HT1080 (cell line): Measurements from ENCODE around the gene PPP1R14D. TPM values are rescaled to one million over a fixed set of nuclear protein-coding genes. Genes with fewer than 3 reads are reported as not detected.
A peak's percentile ranks its signal among the peaks of the same experiment; 100 is the strongest.

Experiments
- DNase-seq: peaks from one replicate; pipeline ENCODE4 v3.0.0-alpha.2; 2015; ENCODE audit warnings: low read depth
- total RNA-seq: library from RNA; depleted of rRNA; stranded (reverse); fragments of >200 nt; shearing (Covaris generic); gene quantifications from 2 replicates; pipeline ENCODE4 v1.2.3, GENCODE V29; 2014

PPP1R14D gene
- total RNA-seq, 1 experiment from 2014 or later: not detected

DNA sequence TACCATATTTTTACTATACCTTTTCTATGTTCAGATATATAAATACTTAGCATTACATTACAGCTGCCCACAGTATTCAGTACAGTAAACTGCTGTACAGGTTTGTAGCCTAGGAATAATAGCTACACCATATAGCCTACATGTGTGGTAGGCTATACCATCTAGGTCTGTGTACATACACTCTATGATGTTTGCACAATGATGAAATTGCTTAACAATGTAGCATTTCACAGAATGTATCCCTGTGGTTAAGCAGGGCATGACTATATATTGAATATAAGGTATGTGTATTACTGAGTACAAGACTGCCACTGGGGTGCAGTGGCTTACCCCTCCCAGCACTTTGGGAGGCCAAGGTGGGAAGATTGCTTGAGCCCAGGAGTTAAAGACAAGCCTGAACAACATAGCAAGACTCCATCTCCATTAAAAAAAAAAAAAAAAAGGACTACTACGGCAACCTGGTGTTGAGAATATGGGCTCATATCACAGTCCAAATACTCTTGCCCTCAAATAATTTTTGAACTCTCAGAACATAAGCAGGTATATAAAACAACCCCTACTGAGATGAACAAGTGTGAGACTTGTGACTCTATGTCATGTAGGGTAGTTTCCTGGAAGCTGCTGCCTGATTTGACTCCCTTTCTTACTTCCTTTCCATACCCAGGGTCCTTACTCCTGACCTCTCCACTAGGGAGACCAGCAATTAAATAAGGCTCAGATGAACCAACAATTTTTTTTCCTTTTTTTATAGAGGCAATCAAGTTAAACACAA, 4.8 kb downstream of the PPP1R14D start:
- no peak for DNase-seq

DNA sequence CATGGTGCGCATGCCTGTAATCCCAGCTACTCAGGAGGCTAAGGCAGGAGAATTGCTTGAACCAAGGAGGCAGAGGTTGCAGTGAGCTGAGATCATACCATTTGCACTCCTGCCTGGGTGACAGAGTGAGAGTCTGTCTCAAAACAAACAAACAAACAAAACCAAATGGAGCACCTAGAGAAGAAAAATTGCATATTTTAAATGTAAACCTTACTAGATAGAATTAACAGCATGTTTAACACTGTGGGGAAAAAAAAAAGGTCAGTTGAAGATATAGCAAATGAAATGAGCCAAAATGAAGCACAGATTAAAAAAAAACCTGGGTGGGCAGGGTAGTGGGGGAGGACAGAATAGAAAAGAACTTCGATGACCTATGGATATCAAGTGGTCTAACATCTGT, 7.3 kb downstream of the PPP1R14D start:
- no peak for DNase-seq

DNA sequence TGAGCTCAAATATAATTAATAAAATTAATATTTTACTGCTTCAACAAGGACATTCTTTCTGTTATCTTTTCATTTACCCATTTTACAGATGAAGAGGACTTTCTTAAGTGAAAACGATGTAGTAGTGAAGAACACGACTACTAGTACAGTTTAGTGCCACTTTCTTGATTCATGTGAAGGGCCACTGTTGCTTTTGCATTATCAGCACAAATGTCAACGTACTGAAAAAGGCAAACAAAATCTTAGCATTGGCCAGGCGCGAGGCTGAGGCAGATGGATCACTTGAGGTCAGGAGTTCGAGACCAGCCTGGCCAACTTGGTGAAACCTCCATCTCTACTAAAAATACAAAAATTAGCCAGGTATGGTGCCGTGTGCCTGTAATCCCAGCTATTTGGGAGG, 9.5 kb downstream of the PPP1R14D start:
- no peak for DNase-seq

DNA sequence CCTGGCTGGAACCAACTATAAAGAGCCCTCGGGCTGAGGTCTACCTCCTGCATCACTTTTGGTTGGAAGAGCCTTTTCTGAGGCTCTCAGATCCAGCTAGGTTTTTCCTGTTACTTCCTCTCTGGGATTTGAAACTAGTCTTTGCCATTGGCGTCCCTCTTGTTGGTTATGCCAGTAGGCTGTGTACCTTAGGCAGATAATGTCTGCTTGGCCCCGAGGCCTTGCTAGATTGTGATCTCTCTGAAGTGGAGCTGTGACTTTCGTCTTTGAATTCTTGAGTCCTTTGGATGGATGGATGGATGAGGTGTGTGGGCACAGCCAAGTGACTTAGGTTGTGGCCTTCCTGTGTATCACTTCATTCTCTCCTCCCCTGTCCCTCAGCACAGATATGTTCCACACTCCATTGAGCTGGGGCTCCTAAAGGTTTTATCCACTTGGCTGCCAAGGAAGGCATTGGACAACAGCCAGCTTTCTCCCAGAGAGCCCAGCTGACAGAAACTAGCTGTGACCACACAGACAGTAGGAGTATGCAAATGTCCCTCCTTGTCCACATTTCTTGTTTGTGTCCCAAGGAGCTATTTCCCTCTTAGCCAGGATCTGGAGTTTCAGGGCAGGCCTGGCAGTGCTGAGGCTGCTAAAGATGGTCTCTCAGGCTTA, 13.3 kb downstream of the PPP1R14D start:
- DNase-seq: no peak

DNA sequence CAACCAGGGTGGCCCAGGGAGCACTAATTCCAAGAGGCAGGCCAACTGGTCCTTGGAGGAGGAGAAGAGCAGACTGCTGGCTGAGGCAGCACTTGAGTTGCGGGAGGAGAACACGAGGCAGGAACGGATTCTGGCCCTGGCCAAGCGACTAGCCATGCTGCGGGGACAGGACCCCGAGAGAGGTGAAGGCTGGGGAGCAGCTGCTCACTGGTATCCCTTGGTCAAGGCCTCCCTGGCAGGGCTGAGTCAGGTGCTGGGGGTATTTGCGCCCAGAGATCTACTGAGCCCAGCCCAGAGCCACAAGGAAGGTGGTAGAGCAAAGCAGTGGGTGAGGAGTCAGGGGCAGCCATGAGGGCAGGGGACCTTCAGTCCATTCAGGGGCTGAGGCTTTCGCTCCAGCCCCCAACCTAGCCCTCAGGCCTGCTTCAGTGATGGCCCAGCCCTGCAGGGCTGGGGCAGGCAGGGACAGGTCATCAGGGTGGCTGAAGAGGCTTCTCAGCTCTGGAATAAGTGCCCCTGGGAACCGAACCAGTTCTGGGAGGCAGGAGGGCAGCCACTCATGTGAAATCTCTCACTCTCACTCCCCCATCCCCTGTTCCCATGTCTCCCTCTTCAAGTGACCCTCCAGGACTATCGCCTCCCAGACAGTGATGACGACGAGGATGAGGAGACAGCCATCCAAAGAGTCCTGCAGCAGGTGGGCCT, 15.6 kb downstream of the PPP1R14D start:
- no peak for DNase-seq

DNA sequence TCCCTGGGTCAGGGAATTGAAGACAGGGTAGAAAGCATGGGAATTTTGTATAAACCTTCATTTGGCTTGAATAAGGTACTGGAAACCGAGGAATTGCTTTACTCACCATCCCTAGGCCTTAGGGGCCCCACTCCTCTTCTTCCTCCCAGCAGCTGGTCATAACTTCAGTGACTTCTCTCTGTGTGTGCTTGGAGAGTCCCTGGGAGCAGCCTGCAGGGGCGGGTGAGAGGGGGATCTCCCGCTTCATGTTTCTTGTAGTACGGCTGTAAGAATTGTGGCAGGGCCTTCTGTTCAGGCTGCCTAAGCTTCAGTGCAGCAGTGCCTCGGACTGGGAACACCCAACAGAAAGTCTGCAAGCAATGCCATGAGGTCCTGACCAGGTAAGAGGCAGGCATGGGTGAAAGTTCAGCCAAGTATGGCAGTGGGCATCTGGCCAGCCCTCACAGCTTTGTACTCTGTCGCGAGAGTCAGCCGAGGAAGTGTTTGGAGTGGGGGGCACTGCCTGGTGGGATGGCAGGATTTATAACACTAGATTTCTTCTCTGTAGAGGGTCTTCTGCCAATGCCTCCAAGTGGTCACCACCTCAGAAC, 19.6 kb downstream of the PPP1R14D start:
- no peak for DNase-seq

DNA sequence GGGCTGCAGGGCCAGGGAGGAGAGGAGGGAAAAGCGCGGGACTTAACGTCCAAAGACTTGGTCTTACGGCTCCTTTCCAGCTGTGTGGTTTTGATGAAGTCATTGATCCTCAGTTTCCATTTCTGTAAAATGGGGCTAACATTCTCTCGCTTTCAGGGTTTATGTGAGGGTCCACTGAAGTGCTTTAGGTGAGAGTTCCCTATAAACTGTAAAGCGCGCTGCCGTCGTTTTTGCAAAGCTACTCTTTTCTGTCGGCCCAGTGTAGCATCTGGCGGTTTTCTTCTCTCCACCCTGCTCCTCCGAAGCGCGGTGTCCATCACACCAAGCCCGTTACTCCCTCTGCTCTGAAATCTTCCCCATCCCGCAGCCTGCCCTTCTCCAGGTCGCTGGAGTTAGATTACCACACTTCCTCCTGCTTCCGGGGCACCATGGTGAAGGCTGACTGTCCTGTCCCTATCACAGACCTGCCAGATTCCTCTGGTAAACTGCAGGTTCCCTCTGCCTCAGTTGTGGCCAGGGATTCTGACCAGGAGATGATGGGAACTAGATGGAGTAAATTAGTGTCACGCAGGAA, 20.5 kb downstream of the PPP1R14D start:
- no peak for DNase-seq

DNA sequence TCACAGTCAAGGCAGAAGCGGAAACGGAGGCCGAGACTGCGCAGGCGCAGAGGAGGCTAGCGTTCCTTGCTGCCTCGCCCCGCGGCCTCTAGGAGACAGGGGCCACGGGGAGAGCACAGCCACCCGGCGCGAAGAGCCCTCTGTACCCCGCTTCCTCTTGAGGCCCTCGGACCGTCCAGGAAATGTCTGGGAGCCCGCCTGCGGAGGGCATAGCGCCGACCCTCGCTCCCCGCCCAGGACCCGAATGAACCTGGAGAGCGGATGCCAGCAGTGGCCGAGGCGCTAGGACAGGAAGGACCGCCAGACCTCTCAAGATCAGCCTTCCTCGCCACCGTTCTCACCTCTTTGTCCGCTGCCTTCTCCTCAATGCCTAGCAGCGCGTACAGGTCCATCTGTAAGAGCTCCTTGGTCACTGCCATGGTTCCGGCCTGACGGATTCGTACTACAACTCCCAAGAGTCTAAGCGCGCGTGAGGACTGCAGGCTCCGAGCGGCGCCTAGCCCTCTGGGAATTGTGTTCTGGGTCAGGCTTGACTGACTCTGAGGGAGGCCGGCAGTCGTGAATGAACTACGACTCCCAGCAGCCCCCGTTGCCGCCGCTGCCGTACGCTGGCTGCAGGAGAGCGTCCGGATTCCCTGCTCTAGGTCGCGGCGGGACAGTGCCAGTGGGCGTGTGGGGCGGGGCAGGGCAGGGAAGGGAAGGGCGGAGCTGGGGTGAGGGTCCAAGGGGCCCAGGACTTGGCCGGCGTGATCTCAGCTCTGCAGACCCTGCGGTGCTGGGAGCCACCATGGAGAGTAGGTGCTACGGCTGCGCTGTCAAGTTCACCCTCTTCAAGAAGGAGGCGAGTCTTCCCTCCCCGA, 21.2 kb downstream of the PPP1R14D start, which contains the start of the genes DNAJC17 and ZFYVE19:
Gene DNAJC17 (minus strand): TSS at position 446 of the 860 bp plus-strand sequence. CDS start 27 bp downstream, at position 419.
Gene ZFYVE19 (plus strand): TSS at position 62 of the 860 bp plus-strand sequence. CDS start 501 bp downstream, at position 563.
- DNase-seq: peak; percentile 98

DNA sequence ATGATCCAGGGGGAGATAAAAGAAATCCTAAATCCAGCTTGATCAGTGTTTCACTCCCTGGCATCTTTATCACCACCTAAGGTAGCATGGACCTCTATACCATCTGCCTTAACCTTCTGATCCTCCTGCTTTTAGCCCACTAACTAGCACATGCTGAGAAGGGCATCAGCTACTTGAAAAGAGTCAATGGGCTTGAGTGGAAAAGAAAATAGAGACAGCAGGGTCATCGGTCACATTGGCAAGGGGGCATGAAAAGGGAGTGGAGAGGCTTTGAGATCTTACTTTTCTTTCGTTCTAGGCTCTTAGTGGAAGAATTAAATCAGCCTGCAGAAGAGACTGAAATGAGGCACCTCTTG, 21.9 kb downstream of the PPP1R14D start:
- DNase-seq: no peak

DNA sequence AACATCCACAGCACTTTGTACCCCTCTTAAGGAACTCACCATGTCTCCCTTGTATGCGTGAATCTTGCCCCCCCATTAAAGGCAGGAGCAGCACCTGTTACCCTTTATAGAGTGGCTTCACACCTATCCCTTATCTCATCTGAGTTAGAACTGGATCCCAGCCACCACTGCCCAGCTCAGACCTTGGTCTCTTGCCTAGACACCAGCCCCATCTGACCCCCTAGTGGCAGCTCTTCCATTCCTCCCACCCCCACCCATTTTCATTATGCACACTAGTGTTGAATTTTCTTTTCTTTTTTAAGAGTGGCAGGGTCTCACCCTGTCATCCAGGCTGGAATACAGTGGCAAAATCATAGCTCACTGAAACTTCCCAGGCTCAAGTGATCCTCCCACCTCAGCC, 24.8 kb downstream of the PPP1R14D start:
- no peak for DNase-seq

DNA sequence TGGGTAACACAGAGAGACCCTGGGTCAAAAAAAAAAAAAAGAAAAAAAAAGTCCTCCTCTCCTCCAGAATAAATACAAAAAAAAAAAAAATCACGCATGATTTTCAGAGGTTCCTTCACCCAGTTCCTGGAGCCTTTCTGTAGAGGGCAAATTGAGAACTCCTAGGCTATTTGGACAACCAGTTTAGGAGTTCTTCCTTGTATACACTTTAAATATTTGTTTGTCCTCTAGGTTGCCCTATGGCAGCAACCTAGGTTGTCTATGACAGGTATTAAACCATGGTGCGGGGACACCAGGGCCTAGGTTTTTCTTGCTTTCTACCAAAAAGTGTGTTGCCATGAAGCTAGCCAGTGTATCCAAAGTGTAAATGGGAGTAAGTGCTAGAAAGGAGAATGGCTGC, 25.4 kb downstream of the PPP1R14D start:
- DNase-seq: no peak

DNA sequence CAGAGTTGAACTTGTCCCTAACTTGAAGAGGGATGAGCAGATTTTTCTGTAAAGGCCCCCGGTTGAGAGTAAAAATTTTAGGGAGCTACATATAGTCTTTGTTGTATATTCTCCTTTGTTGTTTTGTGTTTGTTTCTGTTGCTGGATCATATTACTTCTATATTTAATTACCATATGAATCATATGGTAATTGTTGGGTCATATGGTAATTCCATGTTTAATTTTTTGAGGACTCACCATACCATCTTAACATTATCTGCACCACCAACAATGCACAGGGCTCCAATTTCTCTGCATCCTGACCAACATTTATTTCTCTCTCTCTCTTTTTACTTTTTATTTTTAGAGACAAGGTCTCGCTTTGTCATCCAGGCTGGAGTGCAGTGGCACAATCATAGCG, 29.0 kb downstream of the PPP1R14D start:
- DNase-seq: no peak

DNA sequence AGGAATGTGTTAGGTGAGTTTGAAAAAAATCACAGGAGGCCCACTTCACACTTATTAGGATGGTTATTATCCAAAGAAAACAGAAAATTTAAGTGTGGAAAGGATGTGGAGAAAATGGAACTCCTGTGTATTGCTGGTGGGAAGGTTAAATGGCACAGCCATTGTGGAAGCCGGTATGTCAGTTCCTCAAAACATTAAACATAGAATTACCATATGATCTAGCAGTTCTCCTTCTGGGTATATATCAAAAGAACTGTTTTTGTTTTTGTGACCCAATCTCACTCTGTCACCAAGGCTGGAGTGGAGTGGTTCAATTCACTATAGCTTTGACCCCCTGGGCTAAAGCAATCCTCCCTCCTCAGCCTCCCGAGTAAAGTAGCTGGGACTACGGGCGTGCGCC, 32.0 kb downstream of the PPP1R14D start:
- no peak for DNase-seq

DNA sequence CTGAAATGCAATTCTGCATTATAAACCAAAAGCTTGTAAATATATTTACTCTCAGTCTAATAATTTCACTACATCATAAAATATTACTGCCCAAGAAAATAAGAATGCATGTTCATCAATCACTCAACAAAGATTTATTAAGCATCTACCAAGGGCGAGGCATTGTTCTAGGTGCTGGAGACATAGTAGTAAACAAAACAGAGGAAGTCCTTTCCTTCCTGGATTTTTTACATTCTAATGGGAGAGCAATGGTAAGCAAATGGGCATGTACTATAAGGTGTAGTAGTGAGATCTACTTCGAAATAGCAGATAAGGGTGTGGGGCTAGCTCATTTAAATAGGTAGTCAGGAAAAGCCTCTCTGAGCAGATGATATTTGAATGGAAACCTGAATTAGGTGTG, 32.5 kb downstream of the PPP1R14D start:
- no peak for DNase-seq

DNA sequence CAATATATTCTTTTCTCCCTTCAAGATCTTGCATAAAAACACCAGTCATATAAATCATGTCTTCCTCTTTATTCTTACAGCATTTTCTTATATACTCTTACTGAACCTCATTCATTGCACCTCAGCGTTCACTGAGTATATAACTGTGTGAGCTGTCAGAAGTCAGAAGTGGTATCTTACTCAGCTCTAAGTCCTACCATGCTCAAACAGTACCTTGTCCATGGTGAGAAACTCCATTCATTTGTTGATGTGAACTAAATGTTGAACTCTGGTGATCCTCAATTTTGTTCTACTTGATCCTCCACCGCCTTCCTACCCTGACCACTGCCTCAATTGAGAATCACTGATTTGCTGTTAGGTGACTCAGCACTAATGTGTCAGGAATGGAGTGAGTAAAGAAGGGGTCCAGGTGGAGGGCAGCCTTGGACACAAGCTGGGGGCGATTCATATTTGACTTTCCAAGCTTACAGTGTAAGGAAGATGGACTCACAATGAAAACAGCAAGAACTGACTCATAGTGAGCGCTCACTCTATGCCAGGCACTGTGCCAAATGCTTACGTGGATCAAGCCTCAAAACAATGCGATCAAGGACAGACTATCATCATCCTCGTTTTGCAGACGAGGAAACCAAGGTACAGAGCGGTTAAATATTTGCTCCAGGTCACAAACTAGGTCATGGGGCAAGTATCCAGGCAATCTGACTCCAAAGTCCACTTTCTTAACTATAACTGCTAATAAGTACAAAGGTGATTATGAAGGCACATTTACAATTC, 35.1 kb downstream of the PPP1R14D start:
- DNase-seq: peak; percentile 96

DNA sequence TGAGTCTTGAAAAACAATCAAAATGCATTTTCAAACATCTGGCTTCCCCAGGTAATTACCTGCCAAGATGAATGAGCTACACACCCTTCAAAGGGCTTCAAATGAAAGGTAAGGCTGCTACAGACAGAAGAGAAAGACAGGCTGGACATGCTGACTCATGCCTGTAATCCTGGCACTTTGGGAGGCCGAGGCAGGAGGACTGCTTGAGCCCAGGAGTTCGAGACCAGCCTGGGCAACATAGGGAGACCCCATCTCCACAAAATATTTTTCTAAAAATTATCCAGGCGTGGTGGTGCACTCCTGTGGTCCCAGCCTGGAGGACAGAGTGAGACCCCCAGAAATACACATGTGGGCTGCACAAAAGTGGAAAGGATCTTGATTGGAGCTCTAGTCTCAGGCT, 36.1 kb downstream of the PPP1R14D start:
- no peak for DNase-seq

DNA sequence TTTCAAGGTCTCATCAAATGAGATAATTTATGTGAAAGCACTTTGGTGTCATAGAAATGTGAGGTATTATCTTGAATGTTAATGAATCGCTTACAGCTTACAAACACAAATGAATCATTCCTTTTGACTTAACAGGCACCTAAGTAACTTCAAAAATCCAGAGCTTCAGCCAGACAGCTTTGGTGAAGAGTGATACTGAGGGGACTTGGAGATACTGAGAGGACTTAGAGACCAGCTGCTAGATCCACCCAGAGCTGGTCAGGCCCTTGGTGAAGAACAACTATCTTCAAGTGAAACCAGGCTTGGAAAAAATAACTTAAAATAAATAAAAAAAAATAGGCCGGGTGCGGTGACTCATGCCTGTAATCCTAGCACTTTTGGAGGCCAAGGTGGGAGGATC, 37.8 kb downstream of the PPP1R14D start:
- DNase-seq: peak; percentile 23

DNA sequence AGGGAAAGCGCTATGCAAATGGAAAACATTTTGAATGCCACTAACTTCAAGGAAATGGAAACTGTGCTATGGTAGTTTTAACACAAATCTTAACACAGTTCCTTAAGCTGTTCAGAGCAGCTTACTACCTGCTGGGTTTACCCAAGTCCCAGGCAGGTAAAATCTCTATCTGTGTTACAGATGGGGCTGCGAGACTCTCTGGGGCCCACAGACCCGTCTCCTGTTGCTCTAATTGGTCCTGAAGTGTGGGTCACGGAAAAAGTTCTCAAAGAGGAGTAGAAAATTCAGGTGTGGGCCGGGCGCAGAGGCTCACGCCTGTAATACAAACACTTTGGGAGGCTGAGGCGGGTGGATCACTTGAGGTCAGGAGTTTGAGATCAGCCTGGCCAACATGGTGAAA, 38.5 kb downstream of the PPP1R14D start:
- DNase-seq: no peak

DNA sequence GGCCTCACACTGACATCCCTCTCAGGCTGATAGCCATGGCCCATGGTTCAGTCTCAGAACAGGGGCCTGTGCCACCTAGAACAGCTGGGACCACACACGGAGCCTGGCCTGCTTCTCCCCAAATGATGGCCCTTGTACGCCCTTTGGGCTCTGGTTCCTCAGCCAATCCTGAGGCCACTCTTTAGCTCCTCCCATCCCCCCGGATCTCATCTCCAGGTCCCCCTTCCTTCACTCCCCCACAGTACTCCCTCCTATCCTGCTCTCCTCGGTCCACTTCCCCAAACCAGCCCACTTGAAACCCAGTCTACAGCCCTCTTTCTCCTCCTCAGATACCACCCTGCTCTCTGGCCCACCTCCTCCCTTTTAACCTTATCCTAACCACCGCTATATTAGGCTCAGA, 39.4 kb downstream of the PPP1R14D start:
- DNase-seq: no peak

DNA sequence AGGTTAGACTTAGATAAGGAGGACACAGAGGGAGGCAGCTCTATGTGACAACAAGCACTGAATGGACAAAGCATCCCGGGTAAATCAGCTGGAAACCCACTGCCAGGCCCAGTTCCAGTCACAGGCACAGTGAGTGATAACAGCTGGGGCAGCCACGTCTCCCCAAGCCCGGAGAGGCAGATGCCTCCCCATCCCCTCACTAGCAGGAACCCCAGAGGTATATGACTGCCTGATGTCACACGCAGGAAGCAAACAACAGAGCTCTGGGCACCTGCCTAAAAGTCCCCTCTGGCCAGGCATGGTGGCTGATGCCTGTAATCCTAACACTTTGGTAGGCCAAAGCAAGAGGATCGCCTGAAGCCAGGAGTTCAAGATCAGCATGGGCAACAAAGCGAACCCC, 40.5 kb downstream of the PPP1R14D start:
- DNase-seq: no peak
